ENCODE measurements around the gene HGD.

GRCh38 chr3:120604784-120605183 is 77.3 kb downstream of the HGD start:
- TF ChIP-seq CTCF (IDR thresholded peaks at IDR 0.05) (no peak), EZH2 (IDR thresholded peaks at IDR 0.05; ENCODE audit: borderline replicate concordance, insufficient read depth, low read depth, low read length, poor library complexity, severe bottlenecking) (no peak)

All from B cell (primary cell).